GM18505 (cell line): ENCODE measurements around the gene TSPOAP1.

Source experiments
- ATAC-seq: cut with Tn5 transposase; IDR thresholded peaks from one replicate; pipeline ENCODE4 v1.9.1; 2021; ENCODE audit not compliant: unreplicated experiment
- POLR2A ChIP-seq: IDR thresholded peaks from 4 replicates; pipeline ENCODE4 v1.6.1; 2011; ENCODE audit warnings: borderline replicate concordance; ENCODE audit not compliant: insufficient read depth, insufficient read length; ENCODE audit errors: extremely low read depth

Gene TSPOAP1

GRCh38 chr17:58267347-58268324, 61.0 kb downstream of the TSPOAP1 start:
- no peak for TF ChIP-seq POLR2A
- no peak for ATAC-seq

GRCh38 chr17:58265902-58266875, 62.4 kb downstream of the TSPOAP1 start:
- no peak for TF ChIP-seq POLR2A
- ATAC-seq, result no peak

- no peak for TF ChIP-seq POLR2A
Measured at GRCh38 chr17:58265271-58265670, 63.3 kb downstream of the TSPOAP1 start.

GRCh38 chr17:58264407-58265103, 64.0 kb downstream of the TSPOAP1 start:
- no peak for TF ChIP-seq POLR2A
- ATAC-seq, result no peak

More at GRCh38 chr17:58265271-58265670, 63.3 kb downstream of the TSPOAP1 start:
- no peak for ATAC-seq

- ATAC-seq, result no peak
- no peak for TF ChIP-seq POLR2A
Measured at GRCh38 chr17:58263773-58264172, 64.8 kb downstream of the TSPOAP1 start.

- no peak for TF ChIP-seq POLR2A
- no peak for ATAC-seq
Measured at GRCh38 chr17:58262149-58262548, 66.4 kb downstream of the TSPOAP1 start.

- TF ChIP-seq POLR2A, result no peak
- no peak for ATAC-seq
Measured at GRCh38 chr17:58254803-58255202, 73.8 kb downstream of the TSPOAP1 start.

- TF ChIP-seq POLR2A, result no peak
- no peak for ATAC-seq
Measured at GRCh38 chr17:58253082-58253481, 75.5 kb downstream of the TSPOAP1 start.

- TF ChIP-seq POLR2A, result no peak
- ATAC-seq, result no peak
Measured at GRCh38 chr17:58252141-58252540, 76.5 kb downstream of the TSPOAP1 start.
